GM12892 (cell line): ENCODE data around the gene CD99L2.

Source experiments
- POLR2A ChIP-seq: IDR thresholded peaks from 2 replicates; pipeline ENCODE4 v1.6.1; 2011; ENCODE audit warnings: low read depth, low read length, control low read depth
- POLR2AphosphoS5 ChIP-seq: IDR thresholded peaks from 2 replicates; pipeline ENCODE4 v1.6.1; 2011; ENCODE audit warnings: low read depth, low read length, control low read depth
- TAF1 ChIP-seq: IDR thresholded peaks from 2 replicates; pipeline ENCODE4 v1.6.1; 2011; ENCODE audit warnings: low read depth, mild to moderate bottlenecking, control low read depth, low read length, borderline replicate concordance

- TF ChIP-seq POLR2A (no peak), POLR2AphosphoS5 (no peak), TAF1 (no peak)
Observed at GRCh38 chrX:150767475-150768131, 130.9 kb downstream of the CD99L2 start.
